ENCODE measurements around the gene DNMT1.

GRCh38 chr19:10235003-10235402, 40.2 kb upstream of the DNMT1 start:
- TF ChIP-seq CTCF (optimal IDR thresholded peaks at IDR 0.05 in 1 of 3, IDR thresholded peaks at IDR 0.05 in 1 of 3, conservative IDR thresholded peaks at IDR 0.05 in 1 of 3; ENCODE audit: extremely low read depth in 1 of 3, insufficient read depth in 2 of 3, low read length in 3 of 3) (no peak), EZH2 (IDR thresholded peaks at IDR 0.05; ENCODE audit: low read length) (no peak)
